ENCODE results near the gene ZSWIM2.
"Not testable (repeated sequence)": the region's sequence is repeated elsewhere in the genome, so short reads cannot be mapped to it uniquely, and the experiment has no call there.

ZSWIM2 gene

GRCh38 chr2:186835628-186836027, 13.3 kb downstream of the ZSWIM2 start:
- DNase-seq = no peak

GRCh38 chr2:186827862-186828492, 21.0 kb downstream of the ZSWIM2 start:
- DNase-seq = no peak

- no peak for DNase-seq
These were observed 21.6 kb downstream of the ZSWIM2 start for GRCh38 chr2:186827411-186827810.

- no peak for DNase-seq
These were observed 26.6 kb downstream of the ZSWIM2 start for GRCh38 chr2:186822323-186822722.

- DNase-seq = no peak
These were observed 28.7 kb downstream of the ZSWIM2 start for GRCh38 chr2:186820303-186820702.

- not testable (repeated sequence) for DNase-seq
These were observed 37.2 kb downstream of the ZSWIM2 start for GRCh38 chr2:186811760-186812159.

GRCh38 chr2:186806591-186806990, 42.4 kb downstream of the ZSWIM2 start:
- DNase-seq = no peak

GRCh38 chr2:186798604-186799003, 50.4 kb downstream of the ZSWIM2 start:
- DNase-seq = not testable (repeated sequence)

- no peak for DNase-seq
These were observed 64.0 kb downstream of the ZSWIM2 start for GRCh38 chr2:186784930-186785329.

GRCh38 chr2:186783254-186783653, 65.7 kb downstream of the ZSWIM2 start:
- no peak for DNase-seq

GRCh38 chr2:186780701-186781316, 68.2 kb downstream of the ZSWIM2 start:
- DNase-seq = no peak

Measured in stimulated activated CD4-positive, alpha-beta T cell treated with anti-CD3 and anti-CD28 coated beads, Interleukin-4, amount 100 ng/mL, for 4 hours (primary cell).